D341Med (cell line): Measurements from ENCODE around the gene CREB5.
"Not testable (repeated sequence)": the region's sequence is repeated elsewhere in the genome, so short reads cannot be mapped to it uniquely, and the experiment has no call there.

Experiments used
- DNase-seq: peaks from one replicate; pipeline ENCODE4 v3.0.0; 2012; ENCODE audit warnings: low spot score

The CREB5 gene

GRCh38 chr7:28411876-28412662 is at the start of gene CREB5:
Gene CREB5, plus strand, starts transcription at chr7:28412518. Its CDS starts 397 bp downstream, at chr7:28412915.
- no peak for DNase-seq

GRCh38 chr7:28362812-28363211 is 49.5 kb upstream of the CREB5 start:
- DNase-seq: no peak

- DNase-seq: no peak
Measured at GRCh38 chr7:28364082-28364481, 48.2 kb upstream of the CREB5 start.

- no peak for DNase-seq
Measured at GRCh38 chr7:28369523-28369922, 42.8 kb upstream of the CREB5 start.

- no peak for DNase-seq
Measured at GRCh38 chr7:28371846-28372245, 40.5 kb upstream of the CREB5 start.

GRCh38 chr7:28373990-28374389 is 38.3 kb upstream of the CREB5 start:
- DNase-seq: no peak

GRCh38 chr7:28375729-28376128 is 36.6 kb upstream of the CREB5 start:
- DNase-seq: no peak

GRCh38 chr7:28376634-28377033 is 35.7 kb upstream of the CREB5 start:
- no peak for DNase-seq

GRCh38 chr7:28378574-28379149 is 33.7 kb upstream of the CREB5 start:
- no peak for DNase-seq

GRCh38 chr7:28381466-28381865 is 30.9 kb upstream of the CREB5 start:
- no peak for DNase-seq

GRCh38 chr7:28382144-28382543 is 30.2 kb upstream of the CREB5 start:
- no peak for DNase-seq

- DNase-seq: no peak
Measured at GRCh38 chr7:28383975-28384374, 28.3 kb upstream of the CREB5 start.

- no peak for DNase-seq
Measured at GRCh38 chr7:28389504-28390395, 22.6 kb upstream of the CREB5 start.

- DNase-seq: no peak
Measured at GRCh38 chr7:28390426-28390825, 21.9 kb upstream of the CREB5 start.

- no peak for DNase-seq
Measured at GRCh38 chr7:28392289-28392688, 20.0 kb upstream of the CREB5 start.

GRCh38 chr7:28395404-28395803 is 16.9 kb upstream of the CREB5 start:
- DNase-seq: no peak

GRCh38 chr7:28395831-28396230 is 16.5 kb upstream of the CREB5 start:
- no peak for DNase-seq

GRCh38 chr7:28397141-28397540 is 15.2 kb upstream of the CREB5 start:
- DNase-seq: no peak

GRCh38 chr7:28400838-28401360 is 11.4 kb upstream of the CREB5 start:
- no peak for DNase-seq

- not testable (repeated sequence) for DNase-seq
Measured at GRCh38 chr7:28401567-28401966, 10.8 kb upstream of the CREB5 start.

GRCh38 chr7:28405662-28406061 is 6.7 kb upstream of the CREB5 start:
- no peak for DNase-seq

GRCh38 chr7:28406192-28406591 is 6.1 kb upstream of the CREB5 start:
- DNase-seq: no peak

- DNase-seq: no peak
Measured at GRCh38 chr7:28407651-28408050, 4.7 kb upstream of the CREB5 start.
